HepG2 (cell line): ENCODE results near the gene CABP4. TPM values are rescaled to one million over a fixed set of nuclear protein-coding genes. Genes with fewer than 3 reads are reported as not detected.

Source experiments
- ARNT2 ChIP-seq: sonication (generic); formaldehyde crosslinking; IDR thresholded peaks from 2 replicates; pipeline ENCODE4 v1.8.0; 2022; ENCODE audit warnings: mild to moderate bottlenecking, low read depth, missing genetic modification reagents, moderate library complexity
- BRCA1 ChIP-seq: sonication (generic); formaldehyde crosslinking; IDR thresholded peaks from 2 replicates; pipeline ENCODE4 v1.4.0; 2020; ENCODE audit warnings: missing genetic modification reagents
- CBFB ChIP-seq: sonication (generic); formaldehyde crosslinking; IDR thresholded peaks from 2 replicates; pipeline ENCODE4 v1.4.0; 2020; ENCODE audit warnings: missing genetic modification reagents
- FOXC1 ChIP-seq: sonication (generic); formaldehyde crosslinking; IDR thresholded peaks from 2 replicates; pipeline ENCODE4 v1.8.0; 2022; ENCODE audit warnings: mild to moderate bottlenecking, missing genetic modification reagents, borderline replicate concordance
- FOXK1 ChIP-seq: sonication (generic); formaldehyde crosslinking; IDR thresholded peaks from 2 replicates; pipeline ENCODE4 v1.4.0; 2020; ENCODE audit warnings: low read depth, missing genetic modification reagents, borderline replicate concordance
- GPBP1L1 ChIP-seq: sonication (generic); formaldehyde crosslinking; IDR thresholded peaks from 2 replicates; pipeline ENCODE4 v1.5.0; 2020; ENCODE audit warnings: mild to moderate bottlenecking, missing genetic modification reagents
- KDM4B ChIP-seq: sonication (generic); formaldehyde crosslinking; IDR thresholded peaks from 2 replicates; pipeline ENCODE4 v1.4.0; 2020; ENCODE audit warnings: missing genetic modification reagents
- KLF12 ChIP-seq: sonication (generic); formaldehyde crosslinking; IDR thresholded peaks from 2 replicates; pipeline ENCODE4 v1.4.0; 2020; ENCODE audit warnings: missing genetic modification reagents, borderline replicate concordance
- MAFG ChIP-seq: sonication (generic); formaldehyde crosslinking; IDR thresholded peaks from 2 replicates; pipeline ENCODE4 v1.5.1; 2020; ENCODE audit warnings: mild to moderate bottlenecking, missing genetic modification reagents
- NFYC ChIP-seq: IDR thresholded peaks from 2 replicates; pipeline ENCODE4 v1.6.1; 2016; ENCODE audit warnings: missing genetic modification reagents, missing compliant biosample characterization
- PITX1 ChIP-seq: sonication (generic); formaldehyde crosslinking; IDR thresholded peaks from 2 replicates; pipeline ENCODE4 v1.5.1; 2020; ENCODE audit warnings: mild to moderate bottlenecking, missing genetic modification reagents
- RBM22 ChIP-seq: fragments of 200-400 bp; formaldehyde crosslinking; optimal IDR thresholded peaks from 2 replicates; pipeline ENCODE3; 2017; ENCODE audit warnings: mild to moderate bottlenecking, low read length, moderate library complexity
- SNRNP70 ChIP-seq: fragments of 200-400 bp; formaldehyde crosslinking; IDR thresholded peaks from 2 replicates; pipeline ENCODE4 v1.6.1; 2017; ENCODE audit warnings: mild to moderate bottlenecking, low read depth, low read length, moderate library complexity
- TEAD3 ChIP-seq: optimal IDR thresholded peaks from 2 replicates; pipeline ENCODE3; 2016; ENCODE audit warnings: borderline replicate concordance
- TFDP1 ChIP-seq: IDR thresholded peaks from 2 replicates; pipeline ENCODE4 v1.6.1; 2016; ENCODE audit warnings: missing compliant biosample characterization, missing genetic modification reagents, borderline replicate concordance
- TFDP2 ChIP-seq: sonication (generic); formaldehyde crosslinking; IDR thresholded peaks from 2 replicates; pipeline ENCODE4 v1.4.0; 2020; ENCODE audit warnings: missing genetic modification reagents
- TSC22D2 ChIP-seq: sonication (generic); formaldehyde crosslinking; IDR thresholded peaks from 2 replicates; pipeline ENCODE4 v1.5.1; 2020; ENCODE audit warnings: missing genetic modification reagents, mild to moderate bottlenecking, borderline replicate concordance
- ZMYM3 ChIP-seq: sonication (generic); formaldehyde crosslinking; IDR thresholded peaks from 2 replicates; pipeline ENCODE4 v1.5.1; 2020; ENCODE audit warnings: mild to moderate bottlenecking, missing genetic modification reagents
- ZNF12 ChIP-seq: sonication (generic); formaldehyde crosslinking; IDR thresholded peaks from 2 replicates; pipeline ENCODE4 v1.5.0; 2020; ENCODE audit warnings: missing genetic modification reagents
- ZNF260 ChIP-seq: sonication (generic); formaldehyde crosslinking; IDR thresholded peaks from 2 replicates; pipeline ENCODE4 v1.4.0; 2020; ENCODE audit warnings: missing genetic modification reagents, low read depth, mild to moderate bottlenecking, borderline replicate concordance
- ZNF431 ChIP-seq: sonication (generic); formaldehyde crosslinking; IDR thresholded peaks from 2 replicates; pipeline ENCODE4 v1.9.0; 2022; ENCODE audit warnings: missing genetic modification reagents, low read depth, mild to moderate bottlenecking, borderline replicate concordance
- ZNF432 ChIP-seq: sonication (generic); formaldehyde crosslinking; IDR thresholded peaks from 2 replicates; pipeline ENCODE4 v1.5.0; 2020; ENCODE audit warnings: missing genetic modification reagents, mild to moderate bottlenecking, borderline replicate concordance
- polyA plus RNA-seq, 8 experiments: library from polyadenylated mRNA; depleted of rRNA in 3 of 8; stranded (reverse) in 7 of 8; unstranded in 1 of 8; fragments of >200 nt; fragmentation: Illumina TruSeq in 4 of 8; extraction: Trizol in 4 of 8; gene quantifications; 2 replicates each; pipeline versions ENCODE4 v1.2.1 to v1.2.3, GENCODE V29; 2011 to 2016; ENCODE audit warnings: low read depth in 4 of 8, missing spikeins in 1 of 8, mixed read lengths in 1 of 8; ENCODE audit not compliant: insufficient read depth in 1 of 8
- total RNA-seq, 5 experiments: library from RNA; depleted of rRNA; stranded (reverse); fragments of >200 nt; fragmentation: Illumina TruSeq; extraction: Trizol; gene quantifications; 2 replicates each; pipeline ENCODE4 v1.2.3, GENCODE V29; 2016; ENCODE audit warnings: low read depth in 1 of 5
- TF ChIP-seq, protein P1 (sequence below): sonication (generic); formaldehyde crosslinking; IDR thresholded peaks from 2 replicates; pipeline ENCODE4 v1.8.0; 2022; ENCODE audit warnings: mild to moderate bottlenecking, missing genetic modification reagents
- TF ChIP-seq, protein P2 (sequence below): sonication (generic); formaldehyde crosslinking; IDR thresholded peaks from 2 replicates; pipeline ENCODE4 v1.8.1; 2023; ENCODE audit warnings: mild to moderate bottlenecking, moderate library complexity, missing genetic modification reagents

CABP4 gene
- total and polyA plus RNA-seq, 2 of the 13 experiments (the other 11 are each of a cell fraction or from before 2014, with no cell fraction given), result not detected

DNA sequence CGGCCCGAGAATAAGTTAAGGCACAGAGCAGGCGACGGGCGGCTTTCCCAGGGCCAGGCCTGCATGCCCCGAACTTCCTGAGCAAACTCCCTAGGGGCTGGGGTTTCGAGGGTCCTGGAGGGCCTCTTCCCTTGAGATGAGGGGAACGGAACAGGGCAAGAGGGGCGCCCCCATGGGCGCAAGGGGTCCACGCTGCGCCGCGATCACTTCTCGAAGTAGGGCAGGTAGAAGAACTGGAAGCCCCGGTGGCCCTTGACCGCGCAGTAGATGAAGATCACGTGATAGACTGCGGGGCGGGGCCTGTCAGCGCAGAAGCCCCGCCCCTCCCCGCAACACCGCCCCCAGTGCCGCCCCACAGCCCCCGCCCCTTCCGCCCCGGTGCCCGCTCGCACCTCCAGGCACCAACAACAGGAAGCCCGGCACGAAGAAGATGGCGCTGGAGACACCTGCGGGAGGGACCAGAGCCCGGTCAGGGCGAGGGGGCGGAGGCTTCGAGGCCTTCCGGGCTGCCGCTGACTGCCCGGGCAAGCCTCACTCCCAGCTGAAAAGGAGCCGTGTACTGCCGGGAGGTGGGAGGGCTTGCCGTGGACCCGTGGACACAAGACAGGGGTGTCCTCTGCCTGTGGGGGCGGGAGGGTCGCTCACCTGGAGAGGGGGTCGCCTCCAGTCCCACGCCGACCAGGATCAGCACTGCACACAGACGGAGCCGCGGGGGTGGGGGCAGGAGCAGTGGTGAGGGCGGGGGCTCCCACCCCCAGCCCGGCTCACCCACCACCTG lies 9.4 kb downstream of the CABP4 start (continued):
- no peak for TF ChIP-seq ZMYM3 (CRISPR knock-in tag)
- TF ChIP-seq TFDP1, result no peak; the same call in 1 of the 2 replicates
- TF ChIP-seq KLF12, result no peak
- no peak for TF ChIP-seq ZNF432
- no peak for TF ChIP-seq ZNF260 (CRISPR knock-in tag)
- TF ChIP-seq BRCA1 (CRISPR knock-in tag), result no peak
- TF ChIP-seq ZNF431 (CRISPR knock-in tag), result no peak
- TF ChIP-seq RBM22, result no peak
- TF ChIP-seq FOXC1 (CRISPR knock-in tag), result peak; percentile 79; the same call in 1 of the 2 replicates
- TF ChIP-seq, protein P1, sequence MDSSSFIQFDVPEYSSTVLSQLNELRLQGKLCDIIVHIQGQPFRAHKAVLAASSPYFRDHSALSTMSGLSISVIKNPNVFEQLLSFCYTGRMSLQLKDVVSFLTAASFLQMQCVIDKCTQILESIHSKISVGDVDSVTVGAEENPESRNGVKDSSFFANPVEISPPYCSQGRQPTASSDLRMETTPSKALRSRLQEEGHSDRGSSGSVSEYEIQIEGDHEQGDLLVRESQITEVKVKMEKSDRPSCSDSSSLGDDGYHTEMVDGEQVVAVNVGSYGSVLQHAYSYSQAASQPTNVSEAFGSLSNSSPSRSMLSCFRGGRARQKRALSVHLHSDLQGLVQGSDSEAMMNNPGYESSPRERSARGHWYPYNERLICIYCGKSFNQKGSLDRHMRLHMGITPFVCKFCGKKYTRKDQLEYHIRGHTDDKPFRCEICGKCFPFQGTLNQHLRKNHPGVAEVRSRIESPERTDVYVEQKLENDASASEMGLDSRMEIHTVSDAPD (CRISPR knock-in tag), result no peak
- 0 out of 2 replicates have a peak, but pooled peaks have one; percentile 27 for TF ChIP-seq MAFG (CRISPR knock-in tag)
- TF ChIP-seq FOXK1 (CRISPR knock-in tag), result no peak
- no peak for TF ChIP-seq NFYC (CRISPR knock-in tag)
- no peak for TF ChIP-seq ZNF12 (CRISPR knock-in tag)
- peak; percentile 5 for TF ChIP-seq TEAD3 (CRISPR knock-in tag)
- TF ChIP-seq KDM4B (CRISPR knock-in tag), result no peak
- no peak for TF ChIP-seq SNRNP70
- 0 out of 2 replicates have a peak, but pooled peaks have one; percentile 54 for TF ChIP-seq CBFB
- TF ChIP-seq, protein P2, sequence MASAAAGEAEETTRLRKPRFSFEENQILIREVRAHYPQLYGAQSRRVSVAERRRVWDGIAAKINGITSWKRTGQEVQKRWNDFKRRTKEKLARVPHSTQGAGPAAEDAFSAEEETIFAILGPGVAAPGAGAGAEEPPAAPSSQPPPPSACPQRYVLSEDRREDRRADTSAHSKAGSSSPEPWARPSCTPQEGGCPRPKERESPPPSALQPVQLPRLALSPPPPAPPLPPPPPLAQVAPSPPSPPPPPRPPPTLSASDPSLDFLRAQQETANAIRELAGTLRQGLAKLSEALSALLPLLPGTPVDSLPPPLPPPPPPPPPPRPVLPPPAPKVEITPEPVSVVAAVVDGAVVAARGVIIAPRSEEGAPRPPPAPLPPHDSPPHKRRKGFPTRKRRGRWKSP (CRISPR knock-in tag), result peak; percentile 51
- TF ChIP-seq ARNT2 (CRISPR knock-in tag), result peak; percentile 73; the same call in 1 of the 2 replicates
- no peak for TF ChIP-seq TFDP2 (CRISPR knock-in tag)
- no peak for TF ChIP-seq TSC22D2 (CRISPR knock-in tag)
- TF ChIP-seq PITX1 (CRISPR knock-in tag), result peak; percentile 38; the same call in 1 of the 2 replicates
- TF ChIP-seq GPBP1L1 (CRISPR knock-in tag), result no peak
